NCI-H128 (cell line): ENCODE measurements around the gene ZNF618.

Experiments
- DNase-seq: peaks from one replicate; lab custom pipeline; 2025; ENCODE audit not compliant: unreplicated experiment; lab: John Stamatoyannopoulos, UW

ZNF618 gene

DNA sequence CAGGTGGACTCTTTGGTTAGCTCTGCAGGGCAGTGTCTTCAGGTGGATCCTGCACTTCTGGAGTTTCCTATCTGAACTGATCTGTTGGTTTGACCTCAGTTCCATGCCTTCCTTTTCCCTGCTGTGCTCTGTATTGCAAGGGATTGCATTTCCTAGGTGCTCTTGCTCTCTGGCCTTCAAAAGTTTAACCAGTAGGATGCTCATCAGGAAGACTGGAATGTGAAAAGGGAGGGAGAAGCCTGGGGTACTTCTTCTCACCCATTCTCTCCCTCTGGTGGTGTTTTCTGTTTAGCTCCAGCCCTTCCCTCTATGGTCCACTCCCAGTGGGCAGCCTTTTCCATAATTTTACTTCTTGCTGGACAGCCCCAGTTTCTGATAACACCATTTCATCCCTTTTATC, 78.5 kb downstream of the ZNF618 start:
- DNase-seq = no peak

DNA sequence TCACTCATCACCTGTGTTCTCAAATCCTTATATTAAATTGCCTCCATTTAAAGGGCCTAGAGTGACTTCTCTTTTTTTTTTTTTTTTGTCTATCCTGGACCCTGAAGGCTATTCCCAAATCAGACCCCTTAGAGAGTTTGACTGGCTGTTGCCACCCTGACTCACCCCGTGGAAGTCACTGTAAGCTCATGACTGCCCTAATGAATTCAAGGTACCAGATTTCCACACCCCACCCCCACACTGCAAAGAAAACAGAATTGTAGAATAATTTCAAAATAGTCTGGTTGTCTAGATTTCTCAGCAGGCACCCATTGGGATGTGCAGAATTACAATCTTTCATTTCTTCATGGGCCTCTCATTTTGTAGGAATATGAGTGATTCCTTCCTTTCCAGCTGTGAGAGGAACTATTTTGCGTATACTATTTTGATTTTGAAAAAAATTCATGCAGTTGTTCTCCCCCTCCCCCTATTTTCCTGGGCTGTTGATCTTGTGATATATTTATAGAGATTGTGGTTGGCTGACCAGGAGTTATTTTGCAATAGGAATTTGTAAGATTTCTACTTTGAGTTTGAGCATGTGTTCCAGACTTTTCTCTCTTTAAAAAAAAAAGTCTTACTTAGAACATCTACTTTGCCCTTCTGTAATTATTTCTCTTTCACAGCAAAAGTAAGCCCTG, 79.1 kb downstream of the ZNF618 start:
- no peak for DNase-seq

DNA sequence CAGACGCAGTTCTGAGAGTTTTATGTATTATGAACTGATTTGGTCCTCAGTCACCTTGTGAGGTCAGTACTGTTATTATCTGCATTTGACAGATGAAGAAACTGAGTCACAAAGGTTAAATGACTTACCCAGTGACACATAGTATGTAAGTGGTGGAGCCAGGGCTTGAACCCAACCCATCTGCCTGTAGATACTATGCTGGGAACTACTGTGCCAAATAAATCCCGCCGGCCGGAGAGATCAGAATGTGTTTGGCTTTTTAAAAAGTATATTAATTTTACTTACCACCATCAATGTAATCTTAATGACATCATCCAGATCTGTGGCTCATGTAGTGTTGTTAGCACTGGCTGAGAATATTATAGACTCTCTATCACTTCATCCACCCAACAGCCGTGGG, 80.8 kb downstream of the ZNF618 start:
- no peak for DNase-seq

DNA sequence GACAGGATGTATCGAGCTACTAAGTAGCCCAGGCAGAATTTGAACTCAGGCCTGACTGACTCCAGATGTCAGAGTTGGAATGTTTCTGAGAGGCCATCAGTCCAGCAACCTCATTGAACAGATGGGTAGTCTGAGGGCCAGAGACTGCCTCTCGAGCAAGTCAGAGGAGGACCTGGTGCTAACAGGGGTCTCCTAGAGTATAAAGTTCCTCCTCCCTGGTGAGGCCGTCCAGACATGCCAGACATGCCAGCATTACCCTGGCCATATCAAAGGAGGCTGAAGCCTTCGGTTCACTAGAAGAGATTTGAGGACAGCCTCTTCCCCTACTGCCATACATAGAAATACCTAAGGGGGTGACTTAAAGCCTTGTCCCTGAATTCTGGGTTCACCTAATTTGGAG, 81.2 kb downstream of the ZNF618 start:
- DNase-seq = no peak

DNA sequence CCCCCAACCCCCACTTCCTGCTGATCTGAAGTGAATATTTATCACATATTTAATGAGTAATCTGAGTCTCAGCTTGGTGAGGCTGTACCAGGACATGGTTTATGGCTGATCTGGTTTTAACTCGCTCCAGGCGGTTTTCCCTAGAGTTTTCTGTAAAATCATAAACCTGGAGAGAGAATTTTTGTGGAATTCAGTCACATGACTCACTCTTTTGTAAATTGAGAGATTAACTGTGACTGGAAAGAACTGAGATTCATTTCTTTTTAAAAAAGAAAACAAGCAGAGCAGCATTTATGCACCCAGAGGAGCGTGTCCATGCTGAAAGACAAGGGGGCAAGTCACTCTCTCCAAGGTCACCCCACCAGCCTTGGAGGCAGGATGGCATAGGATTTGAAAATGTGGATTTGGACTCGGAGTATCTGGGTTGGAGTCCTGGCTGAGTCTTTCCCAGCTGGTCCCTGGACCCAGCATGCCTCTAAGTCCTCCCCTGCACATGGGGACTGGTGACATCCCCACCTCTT, 81.8 kb downstream of the ZNF618 start:
- no peak for DNase-seq

DNA sequence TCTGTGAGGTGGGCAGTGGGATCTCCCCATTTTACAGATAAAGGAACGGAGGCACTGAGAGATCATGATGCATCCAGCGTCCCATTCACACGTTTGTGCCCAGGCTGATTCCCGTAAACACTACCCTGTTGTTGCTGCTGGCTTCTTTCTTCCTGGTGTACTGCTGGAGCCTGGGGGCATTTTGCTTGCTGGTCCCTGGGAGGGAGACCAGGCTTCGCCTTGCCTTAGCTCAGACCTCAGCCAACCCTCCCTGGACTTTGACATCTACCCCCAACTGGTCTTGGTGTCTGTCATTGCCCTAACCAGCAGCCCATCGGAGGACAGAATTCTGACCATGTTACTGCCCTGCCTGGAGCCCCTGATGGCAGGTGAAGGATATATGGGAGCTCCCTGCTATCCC, 82.4 kb downstream of the ZNF618 start:
- no peak for DNase-seq

DNA sequence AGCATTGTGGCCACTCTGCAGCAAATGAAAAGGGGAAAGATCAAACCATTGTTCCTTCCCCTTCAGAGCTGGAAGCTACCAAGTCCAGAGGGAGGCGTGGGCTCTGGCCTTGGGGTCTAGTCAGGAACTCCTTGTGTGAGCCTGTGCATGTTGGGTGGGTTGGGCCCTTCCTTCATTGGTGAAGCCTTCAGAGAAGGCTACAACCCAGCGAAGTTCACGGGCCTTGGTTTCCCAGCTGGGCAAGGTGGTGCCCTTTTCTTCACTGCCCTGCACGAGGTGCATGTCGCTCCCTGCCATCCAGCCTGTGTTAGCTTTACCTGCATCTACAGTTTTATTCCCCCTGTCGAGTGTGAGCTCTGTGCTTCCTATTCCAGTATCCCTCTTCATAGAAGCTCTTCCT, 84.7 kb downstream of the ZNF618 start:
- DNase-seq = no peak

DNA sequence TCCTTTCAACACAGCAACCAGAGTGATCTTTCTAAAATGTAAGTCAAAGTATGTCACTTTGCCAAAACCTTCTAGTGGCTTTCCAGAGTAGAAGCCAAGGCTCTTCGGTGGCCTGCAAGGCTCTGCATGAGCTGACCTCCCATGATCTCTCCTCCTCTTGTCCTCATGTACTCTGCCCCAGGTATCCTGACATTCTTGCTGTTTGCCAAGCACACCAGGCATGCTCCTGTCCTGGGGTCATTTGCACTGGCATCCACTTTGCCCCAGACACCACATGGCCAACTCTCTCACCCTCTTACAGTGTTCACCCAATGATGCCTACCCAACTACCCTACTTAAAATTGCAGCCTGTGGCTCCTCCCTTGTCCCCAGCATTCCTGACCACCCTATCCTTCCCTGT, 86.3 kb downstream of the ZNF618 start:
- no peak for DNase-seq

DNA sequence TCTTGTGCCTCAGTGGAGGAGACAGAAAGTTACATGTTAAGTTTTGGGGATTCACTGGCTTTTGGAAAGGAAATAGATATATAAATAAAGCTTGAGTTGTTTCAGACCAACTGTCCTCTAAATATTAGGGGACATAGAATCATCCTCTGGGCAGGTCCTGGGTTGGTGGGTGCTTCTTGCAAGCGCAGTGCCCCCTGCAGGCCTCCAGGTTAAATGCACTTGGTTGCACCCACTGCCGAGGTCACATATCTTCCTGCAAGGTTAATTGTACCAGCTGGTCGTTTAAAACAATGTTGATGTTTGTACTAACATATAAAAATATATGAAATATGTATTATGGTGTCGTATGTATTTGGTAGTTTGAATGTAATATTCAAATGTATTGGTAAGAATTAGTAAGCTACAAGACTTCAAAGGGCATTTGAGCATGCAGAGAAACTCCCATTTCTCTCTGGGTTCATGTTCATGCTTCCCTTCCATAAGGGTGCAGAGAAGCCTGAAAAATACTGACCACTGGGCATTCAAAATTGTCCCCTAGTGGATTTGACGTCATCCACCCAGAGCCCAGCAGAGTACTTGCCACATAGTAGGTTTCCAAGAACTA, 87.0 kb downstream of the ZNF618 start:
- DNase-seq = no peak

DNA sequence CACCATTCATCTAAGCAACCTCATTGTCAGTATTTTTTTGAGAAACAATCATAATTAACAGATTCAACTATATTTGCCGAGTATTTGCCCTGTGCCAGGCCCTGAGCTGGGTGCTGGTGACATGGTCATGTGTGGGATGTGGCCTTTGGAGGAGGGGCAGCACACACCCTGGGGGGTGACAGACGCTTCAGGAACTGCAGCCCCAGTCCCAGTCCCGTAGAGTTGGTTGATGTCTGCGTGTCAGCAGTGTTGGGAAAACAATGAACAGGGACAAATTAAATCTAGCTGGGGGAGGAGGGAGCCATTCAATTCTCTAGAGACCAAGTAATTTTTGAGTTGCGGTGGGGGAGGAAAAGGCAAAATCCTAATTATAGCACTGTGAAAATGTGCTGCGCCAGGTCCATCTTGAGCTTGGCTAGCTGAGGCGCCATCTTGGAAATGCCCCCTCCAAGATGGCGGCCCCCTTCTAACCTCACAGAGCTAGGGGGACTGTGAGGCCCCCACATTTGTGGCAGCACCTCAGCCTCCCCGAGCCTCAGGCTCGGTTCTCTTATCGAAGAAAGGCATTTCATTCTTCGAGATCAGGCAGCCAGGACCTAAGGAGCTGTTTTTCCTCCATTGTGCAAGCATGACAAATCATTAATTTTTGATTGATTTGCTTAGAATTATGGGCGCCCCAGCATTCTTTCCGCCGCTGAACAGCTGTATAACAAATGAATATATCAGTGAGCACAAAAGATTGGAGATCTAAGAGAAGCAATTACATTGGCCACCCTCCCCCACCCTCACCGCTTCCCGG, 87.8 kb downstream of the ZNF618 start:
- DNase-seq = no peak

DNA sequence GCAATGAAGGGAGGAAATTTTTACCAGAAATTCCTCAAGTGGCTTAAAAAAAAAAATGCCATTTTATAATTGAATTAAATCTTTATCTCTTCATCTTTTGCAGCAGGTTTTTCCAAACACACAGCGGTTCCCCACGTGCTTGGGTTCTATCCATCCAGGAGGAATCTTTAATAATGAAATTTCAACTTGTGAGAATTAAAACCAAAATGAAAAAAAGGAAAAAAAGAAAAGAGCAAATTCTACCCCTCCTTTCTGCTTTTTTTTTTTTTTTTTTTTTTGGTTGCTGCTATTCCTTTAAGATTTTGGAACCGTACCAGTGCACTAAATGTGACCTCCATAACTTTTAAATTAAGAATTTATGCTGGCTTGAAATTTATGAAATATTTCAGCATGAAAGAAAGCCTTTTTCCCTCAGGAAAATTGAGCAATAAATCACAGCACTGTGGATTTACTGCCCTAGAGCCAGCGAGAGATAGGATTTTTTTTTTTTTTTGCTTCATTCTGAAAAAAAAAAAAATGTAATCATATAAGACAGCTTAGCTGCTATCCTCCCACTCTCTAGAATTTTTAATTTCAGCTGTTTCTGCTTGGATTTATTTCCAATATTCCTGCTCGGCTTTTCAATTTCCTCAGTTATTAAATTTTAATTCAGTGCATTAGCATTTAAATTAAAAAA, 88.5 kb downstream of the ZNF618 start:
- DNase-seq = no peak

DNA sequence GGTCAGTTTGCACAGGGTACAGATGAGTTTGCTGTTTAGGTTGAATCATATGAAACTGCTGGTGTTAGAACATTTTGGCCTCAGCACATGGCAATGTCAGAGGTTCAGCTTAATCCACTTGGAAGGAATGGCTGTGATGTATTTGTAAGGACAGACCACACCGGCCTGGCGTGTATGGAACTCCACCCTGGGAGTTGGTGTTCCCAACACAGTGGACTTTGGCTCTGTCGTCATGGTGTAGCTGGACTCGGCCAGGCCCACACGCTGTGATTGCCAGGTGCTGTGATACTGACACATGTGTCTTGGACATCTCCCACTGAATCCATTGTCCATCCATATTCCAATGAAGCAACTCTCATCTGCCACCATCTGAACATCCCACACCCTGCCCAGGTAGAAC, 90.3 kb downstream of the ZNF618 start:
- no peak for DNase-seq

DNA sequence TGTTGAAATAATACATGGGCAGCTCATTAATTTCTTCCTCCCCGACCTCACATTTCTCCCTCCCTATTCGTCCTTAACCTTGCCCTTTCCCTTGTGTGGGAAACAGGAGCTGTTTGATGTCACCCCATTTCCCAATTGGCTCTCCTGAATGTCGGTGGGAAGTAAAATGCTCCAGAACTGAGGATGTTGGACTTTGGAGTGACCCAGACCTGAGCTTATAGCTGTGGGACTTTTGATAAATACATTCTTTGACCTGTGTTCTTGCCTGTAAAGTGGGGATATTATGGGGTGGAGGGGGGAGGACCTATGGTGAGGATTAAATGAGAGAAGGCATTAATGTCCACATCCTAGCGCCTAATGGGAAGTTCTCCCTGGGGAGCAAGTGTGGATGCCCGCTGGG, 91.3 kb downstream of the ZNF618 start:
- no peak for DNase-seq

DNA sequence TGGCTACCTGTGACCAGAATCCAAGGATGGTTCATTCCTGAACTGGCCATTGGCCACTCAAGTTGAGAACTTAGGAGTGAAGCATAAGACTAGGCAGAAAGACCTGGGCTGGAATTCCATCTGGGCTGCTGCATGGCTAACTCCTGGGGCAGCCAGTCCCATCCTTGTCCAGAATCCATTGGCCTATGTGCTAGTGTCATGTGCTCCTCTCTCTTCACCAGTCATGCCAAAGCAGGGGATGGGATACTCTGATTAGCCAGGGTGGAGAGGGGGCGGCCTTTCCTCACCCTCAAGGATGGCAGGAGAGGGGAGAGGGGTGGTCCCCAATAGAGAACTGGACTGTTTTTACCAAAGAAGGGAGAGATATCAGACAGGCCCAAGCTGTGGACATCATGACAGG, 93.2 kb downstream of the ZNF618 start:
- no peak for DNase-seq

DNA sequence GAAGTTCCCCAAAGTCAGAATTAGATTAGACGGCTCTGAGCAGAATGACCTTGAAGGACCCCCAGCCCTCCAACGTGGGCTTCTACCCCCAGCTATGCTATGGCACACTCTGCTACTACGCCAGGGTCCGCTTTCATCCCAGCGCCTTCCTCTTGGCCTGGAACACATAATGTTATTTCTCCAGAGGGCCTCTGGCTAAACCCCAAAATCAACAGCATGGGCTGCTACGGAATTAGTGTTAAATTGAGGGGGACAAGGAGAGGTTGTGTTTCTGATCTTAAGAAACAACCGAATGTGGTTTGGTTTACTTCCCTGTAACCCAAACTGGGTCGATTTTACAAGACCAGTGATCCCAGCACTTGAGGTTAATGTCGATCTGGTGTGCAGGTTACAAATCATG, 97.1 kb downstream of the ZNF618 start:
- DNase-seq = no peak

DNA sequence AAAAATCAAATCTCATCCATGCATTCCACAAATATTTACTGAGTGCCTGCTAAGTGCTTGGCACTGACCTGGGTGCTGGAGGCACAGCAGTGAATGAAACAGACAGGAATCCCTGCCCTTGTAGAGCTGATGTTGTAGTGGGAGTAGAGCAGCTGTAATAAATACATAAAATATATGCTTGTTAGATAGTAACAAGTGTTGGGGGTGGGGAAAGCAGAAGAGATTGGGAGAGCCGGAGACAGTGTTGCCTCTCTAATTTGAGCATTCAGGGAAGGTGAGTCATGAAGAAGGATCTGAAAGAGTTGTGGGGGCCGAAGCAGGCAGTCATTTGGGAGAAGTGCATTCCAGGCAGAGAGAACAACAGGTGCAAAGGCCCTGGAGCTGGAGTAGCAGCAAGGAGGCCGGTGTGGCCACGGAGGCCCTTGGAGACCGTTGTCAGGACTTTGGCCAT, 97.9 kb downstream of the ZNF618 start:
- no peak for DNase-seq

DNA sequence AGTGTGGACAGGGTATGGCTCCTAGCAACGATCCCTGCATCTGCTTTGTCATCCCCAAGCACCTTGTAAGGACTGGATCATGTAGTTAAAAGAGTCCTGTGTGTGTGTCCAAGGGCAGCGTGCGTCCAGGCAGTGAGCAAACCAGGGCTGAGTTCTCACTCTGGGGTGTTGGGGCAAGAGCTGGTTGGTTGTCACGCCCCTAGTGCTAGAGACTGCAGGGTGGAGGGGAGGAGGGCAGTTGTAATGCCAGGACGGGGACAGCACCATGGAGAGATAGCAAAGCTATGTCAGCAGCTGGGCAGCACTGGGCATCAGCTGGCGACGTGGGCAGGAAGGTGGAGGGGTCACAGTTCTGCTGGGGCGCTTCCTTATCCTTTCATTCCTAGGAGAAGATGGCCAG, 100.8 kb downstream of the ZNF618 start:
- DNase-seq = no peak

DNA sequence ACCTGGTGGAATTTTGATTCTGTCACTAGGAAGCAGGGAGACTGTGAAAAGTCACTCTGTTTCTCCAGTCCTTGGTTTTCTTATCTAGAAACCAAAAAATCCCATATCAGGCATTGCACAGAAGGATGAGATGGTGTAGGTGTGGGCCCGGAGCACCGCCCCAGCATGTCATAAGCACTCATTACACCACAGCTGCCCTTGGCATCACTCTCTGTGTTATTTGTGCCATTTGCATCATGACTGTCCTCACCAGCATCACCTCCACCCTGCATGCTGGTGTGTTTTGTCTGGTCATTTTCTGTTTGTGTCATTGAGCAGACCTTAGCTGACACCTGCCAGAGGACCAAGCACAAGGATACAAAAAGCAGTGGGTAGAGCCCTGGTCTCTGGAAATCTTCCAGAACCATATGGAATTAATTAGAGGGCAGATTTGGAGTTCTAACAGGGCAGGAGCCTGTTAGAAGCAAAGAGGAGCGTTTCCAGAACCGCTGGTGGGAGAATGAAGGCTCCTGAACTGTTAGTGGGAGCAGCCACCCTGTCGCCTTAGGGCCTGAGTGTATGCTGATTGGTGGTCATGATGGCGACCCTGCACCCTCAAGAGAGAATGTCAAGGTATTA, 102.7 kb downstream of the ZNF618 start:
- no peak for DNase-seq

DNA sequence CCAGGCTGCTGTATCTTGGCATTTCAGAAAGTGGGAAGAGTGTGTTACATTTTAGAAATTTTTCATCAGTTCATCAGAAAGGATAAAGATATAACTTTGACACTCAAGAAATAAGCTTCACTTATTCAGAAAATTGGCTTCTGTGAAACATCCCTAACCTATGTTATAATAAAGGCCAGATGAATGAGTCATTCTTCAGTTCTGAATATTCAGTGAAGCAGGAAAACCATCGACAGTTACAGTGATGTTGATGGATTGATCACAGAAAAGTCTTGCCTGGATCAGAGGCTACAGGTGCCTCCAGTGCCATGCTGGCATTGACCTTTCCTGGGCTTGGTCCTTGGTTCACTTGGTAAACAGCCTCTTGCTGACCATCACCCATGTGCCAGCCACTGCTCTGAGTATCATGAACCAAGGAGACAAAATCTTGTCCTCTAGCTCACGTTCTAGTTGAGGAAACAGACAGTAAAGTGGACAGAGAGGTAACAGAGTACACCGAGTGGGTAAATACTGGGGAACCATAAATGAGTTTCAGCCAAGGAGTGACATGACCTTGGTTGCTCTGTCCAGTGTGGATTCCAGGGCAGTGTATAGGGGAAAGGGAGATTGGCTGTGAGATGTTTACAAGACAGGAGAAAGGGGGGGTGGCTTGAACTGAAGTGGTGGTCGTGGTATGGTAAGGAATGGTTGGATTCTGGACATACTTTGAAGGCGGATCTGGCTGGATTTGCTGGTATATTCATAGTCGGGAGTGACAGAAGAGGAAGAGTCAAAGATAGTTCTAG, 103.4 kb downstream of the ZNF618 start:
- no peak for DNase-seq

DNA sequence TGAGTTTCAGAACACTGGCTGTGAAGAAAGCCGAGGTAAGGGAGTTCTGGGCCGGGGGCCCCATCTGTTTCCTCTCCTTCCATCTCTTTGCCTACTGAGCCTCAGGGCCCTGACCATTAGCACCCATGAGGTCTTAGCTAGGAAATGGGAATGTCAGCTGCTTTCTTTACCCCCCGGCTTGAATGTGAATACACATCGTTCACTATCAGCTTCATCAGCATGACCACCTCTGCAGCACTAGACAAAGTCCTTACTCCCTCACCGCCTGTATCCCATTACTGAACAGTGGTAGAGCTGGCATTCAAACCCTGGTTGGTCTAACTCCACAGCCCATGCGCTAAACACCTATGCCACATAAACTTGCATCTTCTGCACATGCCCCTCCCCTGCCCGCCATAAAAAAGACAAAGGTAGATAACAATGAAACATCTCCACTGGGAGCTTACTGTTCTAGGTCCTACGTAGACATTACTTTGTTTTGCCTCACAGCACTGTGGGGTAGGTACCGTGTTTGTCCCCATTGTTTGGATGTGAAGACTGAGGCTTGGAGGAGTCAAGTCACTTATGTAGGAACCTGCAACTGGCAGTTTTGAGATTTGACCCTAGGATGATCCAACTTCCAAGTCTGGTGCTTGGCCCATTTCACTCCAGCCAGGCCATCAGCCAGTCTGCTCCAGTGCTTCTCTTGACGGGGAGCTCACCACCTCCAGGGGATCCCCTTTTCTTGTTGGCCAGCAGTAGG, 108.7 kb downstream of the ZNF618 start:
- no peak for DNase-seq
